ENCODE measurements around the gene INAFM2.
A peak's percentile ranks its signal among the peaks of the same experiment; 100 is the strongest.

Gene INAFM2

DNA sequence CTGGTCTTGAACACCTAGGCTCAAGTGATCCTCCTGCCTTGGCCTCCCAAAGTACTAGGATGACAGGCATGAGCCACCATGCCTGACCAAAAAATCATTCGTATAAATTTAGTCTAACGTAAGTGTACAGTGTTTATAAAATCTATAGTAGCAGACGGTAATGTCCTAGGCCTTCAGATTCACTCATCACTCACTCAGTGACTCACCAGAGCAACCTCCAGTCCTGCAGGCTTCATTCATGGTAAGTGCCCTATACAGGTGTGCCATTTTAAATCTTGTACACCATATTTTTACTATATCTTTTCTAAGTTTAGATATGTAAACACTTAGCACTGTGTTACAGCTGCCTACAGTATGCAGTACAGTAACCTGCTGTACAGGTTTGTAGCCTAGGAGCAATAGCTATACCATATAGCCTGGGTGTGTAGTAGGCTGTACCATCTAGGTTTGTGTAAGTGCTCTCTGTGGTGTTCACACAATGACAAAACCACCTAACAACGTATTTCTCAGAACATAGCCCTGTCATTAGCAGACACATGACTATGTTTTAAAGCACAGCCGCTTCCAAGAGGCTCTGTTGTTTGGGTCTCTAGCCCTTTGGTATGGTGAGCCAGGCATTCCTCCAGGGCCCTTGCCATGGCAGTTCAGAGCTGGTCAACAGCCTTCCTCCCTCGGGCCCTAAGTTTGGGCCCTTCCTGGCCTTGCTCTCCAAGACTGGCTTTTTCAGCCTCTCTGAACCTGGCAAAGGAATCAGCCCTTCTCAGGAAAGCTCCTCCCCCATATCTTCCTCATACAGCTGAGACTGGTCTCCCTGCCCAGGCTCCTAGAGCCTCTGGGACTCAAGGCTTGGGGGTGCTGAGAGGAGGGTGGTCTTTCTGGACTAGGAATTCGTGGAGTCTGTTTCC is 19.2 kb downstream of the INAFM2 start:
- no peak for DNase-seq (ENCODE audit: low read depth in 3 of 3)

DNA sequence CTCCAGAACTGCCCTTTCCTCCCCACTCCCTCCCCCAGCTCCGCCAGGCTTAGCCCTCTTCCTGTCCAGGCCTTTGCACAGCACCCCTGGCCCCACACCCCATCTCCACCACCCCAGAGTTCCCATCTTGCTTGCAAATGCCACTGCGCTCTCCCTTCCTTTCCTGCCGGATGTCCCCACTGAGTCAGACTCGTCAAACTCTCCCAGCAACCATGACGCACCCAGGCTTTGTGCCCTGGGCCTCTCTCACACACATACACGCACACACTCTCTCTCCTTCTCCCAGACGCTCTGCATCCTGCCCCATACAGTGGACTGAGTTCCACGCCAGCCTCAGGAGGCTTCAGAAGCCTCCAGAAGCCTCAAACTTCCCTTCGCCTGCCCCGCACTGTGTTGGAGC is 20.0 kb downstream of the INAFM2 start:
- no peak for DNase-seq (ENCODE audit: low read depth in 3 of 3)

- DNase-seq (ENCODE audit: low read depth in 3 of 3) = no peak
These were observed 20.7 kb downstream of the INAFM2 start for GRCh38 chr15:40344217-40344616.

GRCh38 chr15:40344631-40345120 is 21.2 kb downstream of the INAFM2 start:
- peak in 2 of 3 experiments; percentile 49 to 56 for DNase-seq (ENCODE audit: low read depth in 3 of 3)

DNA sequence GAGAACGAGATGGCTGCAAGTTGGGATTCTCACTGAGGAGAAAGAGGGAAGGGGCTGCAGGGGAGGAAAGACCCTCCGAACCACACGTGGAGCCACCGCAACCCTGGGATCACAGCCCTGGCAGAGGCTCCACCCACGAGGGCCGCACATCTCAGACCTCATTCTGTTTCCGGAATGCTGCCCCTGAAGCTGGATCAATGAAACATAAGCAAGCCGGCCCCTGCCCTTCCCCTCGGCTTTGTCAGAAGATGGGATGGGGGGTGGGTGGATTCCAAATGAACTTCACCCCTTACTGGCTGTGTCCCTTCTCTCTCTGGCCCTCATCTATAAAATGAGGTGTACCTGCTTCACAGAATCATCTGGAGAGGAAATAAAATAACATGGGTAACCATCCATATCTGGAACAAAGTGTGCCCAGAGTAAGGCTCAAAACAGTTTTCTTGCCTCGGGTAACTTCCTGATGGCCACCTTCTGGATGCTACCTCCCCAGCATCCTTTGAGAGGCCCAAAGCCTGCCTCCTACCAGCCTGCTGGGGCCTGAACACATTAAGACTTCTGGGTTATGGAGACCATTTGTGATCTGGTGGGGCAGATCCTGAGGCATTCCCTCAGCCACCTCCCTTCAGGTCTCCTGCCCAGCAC is 21.9 kb downstream of the INAFM2 start:
- no peak for DNase-seq (ENCODE audit: low read depth in 3 of 3)

- DNase-seq (ENCODE audit: low read depth in 3 of 3) = no peak
These were observed 22.5 kb downstream of the INAFM2 start for GRCh38 chr15:40345867-40346578.

DNA sequence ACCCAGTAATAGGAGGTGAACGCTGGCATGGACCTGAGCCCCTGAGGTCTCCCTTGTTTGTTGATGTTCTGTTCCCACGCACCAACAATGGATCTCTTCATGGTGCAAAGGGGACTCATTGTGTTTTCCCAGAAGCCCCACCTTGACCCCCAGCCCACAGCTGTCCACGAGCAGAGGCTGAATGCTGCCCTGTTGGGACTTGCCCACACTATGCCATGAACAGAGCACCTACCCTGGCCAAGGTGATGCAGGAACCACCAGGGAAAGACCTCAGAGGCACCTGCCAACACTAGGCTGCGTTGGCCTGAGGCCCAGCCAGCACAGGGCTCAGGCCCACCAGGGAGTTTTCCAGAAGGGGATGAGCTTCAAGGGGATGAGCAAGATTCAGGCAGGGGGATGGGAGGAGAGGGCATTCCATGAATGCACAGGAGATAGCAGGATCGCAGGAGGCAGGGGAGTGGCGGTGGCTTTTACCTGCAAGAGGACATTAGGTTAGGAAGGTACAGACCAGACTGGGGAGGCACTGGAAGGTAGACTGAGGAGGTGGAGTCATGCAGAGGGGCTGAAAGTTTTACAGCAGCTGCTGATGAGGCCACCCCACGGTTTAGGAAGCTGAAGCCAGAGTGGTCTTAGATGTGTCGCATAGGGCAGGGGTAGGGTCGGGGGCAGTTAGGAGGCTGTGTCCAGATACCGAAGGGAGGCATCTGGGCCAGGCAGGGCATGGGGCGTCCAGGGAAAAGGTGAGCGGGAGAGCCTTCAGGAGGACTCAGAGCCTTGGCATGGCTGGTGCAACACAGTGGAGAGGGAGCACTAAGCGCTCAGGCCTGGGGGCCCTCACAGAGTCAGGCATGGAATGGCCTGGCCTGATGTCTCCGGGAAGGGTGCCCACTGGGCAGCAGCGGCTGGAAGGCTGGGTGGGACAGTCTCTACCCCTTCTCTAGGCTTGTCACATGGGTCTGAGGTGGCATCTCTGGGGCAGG is 23.4 kb downstream of the INAFM2 start:
- no peak for DNase-seq (ENCODE audit: low read depth in 3 of 3)

GRCh38 chr15:40347559-40348473 is 24.3 kb downstream of the INAFM2 start:
- no peak for DNase-seq (ENCODE audit: low read depth in 3 of 3)

GRCh38 chr15:40348474-40348870 is 25.0 kb downstream of the INAFM2 start:
- DNase-seq (ENCODE audit: low read depth in 3 of 3) = no peak

- DNase-seq (ENCODE audit: low read depth in 3 of 3) = no peak
These were observed 25.7 kb downstream of the INAFM2 start for GRCh38 chr15:40349163-40349562.

DNA sequence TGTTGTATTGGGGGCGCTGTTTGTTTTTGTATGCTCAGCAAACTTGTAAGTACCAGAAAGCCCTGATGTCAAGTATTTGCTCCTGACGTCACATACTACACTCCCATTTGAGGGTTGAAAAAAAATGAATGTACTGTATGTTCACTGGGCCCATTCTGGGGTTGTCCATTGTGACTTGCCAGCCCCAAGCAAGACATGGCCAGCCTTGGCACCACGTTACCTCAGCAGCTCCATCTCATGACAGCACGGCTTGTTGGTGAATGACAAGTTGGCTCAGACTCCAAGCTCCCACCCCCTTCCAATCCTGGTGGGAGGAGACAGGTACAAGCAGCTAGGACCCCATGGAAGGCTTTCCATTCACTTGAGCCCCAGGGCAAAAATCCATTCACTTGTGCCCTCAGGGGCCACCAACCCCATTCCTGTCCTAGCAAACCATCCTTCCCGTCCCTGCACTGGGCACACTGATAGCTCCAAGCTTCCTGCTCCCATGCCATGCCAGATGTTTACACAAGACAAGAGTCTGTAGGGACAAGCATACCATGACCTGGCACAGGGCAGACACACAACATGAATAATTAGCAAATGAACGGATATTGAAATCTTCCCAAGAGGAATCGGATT is 28.9 kb downstream of the INAFM2 start:
- DNase-seq (ENCODE audit: low read depth in 3 of 3) = no peak

DNA sequence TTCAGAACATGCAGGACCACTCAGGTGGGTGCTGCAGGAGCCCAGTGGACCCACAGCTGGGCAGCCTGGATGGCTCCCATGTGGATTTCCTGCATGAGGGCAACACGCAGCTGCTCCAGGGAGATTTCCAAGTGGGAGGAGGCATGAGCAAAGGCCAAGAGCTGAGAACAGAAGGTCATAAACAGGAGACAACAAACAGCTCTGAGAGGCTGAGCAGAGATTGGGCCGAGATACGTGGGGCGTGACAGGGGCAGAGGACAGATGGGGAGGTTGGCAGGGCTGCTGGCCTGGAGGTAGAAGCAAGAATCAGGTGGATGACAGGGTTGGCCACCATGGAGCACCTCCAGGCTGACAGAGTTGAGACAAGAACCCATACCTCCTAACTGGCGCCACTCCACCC is 30.2 kb downstream of the INAFM2 start:
- DNase-seq (ENCODE audit: low read depth in 3 of 3) = no peak

GRCh38 chr15:40354408-40355171 is 31.1 kb downstream of the INAFM2 start:
- no peak for DNase-seq (ENCODE audit: low read depth in 3 of 3)

DNA sequence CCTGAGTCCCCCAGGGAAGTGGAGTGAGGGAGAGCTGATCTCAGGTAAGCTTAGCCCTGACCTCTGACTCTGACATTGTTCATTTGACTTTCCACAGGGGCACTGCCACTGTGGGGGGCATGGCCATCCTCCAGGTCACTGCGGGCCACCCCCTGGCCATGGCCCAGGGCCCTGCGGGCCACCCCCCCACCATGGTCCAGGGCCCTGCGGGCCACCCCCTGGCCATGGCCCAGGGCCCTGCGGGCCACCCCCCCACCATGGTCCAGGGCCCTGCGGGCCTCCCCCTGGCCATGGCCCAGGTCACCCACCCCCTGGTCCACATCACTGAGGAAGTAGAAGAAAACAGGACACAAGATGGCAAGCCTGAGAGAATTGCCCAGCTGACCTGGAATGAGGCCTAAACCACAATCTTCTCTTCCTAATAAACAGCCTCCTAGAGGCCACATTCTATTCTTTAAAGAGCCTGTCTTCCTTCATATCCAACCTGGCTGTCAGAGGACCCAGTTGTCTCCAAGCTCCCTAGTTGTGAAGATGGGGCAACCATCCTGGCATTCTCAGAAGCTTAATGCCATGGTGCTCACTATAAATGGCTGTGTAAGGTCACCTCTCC is 32.6 kb downstream of the INAFM2 start:
- DNase-seq (ENCODE audit: low read depth in 3 of 3) = no peak

- no peak for DNase-seq (ENCODE audit: low read depth in 3 of 3)
These were observed 33.8 kb downstream of the INAFM2 start for GRCh38 chr15:40357246-40357645.

DNA sequence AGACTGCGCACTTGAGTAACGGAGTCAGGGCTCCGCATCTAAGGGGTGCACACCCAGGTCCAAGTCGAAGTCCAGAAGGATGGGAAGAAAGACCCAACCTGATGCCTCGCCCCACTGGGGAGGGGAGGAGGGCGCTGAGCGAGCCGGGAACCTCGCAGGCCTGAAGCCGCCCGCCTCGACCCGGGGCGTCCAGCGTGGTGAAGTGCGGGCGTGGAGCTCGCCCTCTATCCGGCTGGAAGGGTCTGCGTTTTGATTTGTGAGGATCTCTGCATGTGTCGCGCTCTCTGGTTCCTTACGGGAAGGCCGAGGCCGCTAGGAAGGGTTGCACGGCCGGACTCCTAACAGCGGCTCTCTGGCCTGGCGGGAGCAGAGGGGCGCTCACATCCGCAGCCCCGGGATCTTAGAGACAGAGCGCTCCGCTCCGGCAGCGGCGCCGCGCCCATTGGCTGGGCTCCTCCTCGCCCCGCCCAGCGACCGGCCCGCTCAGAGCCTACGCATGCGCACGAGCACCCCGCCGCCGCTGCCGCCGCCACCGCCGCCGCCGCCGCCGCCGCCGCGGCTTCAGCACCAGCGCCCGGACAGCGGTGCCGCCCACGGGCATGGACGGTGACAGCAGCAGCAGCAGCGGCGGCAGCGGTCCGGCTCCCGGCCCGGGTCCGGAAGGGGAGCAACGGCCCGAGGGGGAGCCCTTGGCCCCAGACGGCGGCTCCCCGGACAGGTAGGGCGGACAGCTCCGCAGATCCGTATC is 34.4 kb downstream of the INAFM2 start, which contains the start of gene DISP2:
Gene DISP2 (plus strand): TSS at position 497 of the 748 bp plus-strand sequence. CDS start 103 bp downstream, at position 600.
- peak; percentile 79 to 83 (median 81) for DNase-seq (ENCODE audit: low read depth in 3 of 3)

Data from stimulated activated CD4-positive, alpha-beta T cell treated with anti-CD3 and anti-CD28 coated beads, TNF-alpha, amount 100 ng/mL, for 4 hours (primary cell).